HG02623 (cell line): ENCODE measurements around the gene UBXN10.

Experiments used
- ATAC-seq: cut with Tn5 transposase; IDR thresholded peaks from one replicate; pipeline ENCODE4 v1.9.1; 2021; ENCODE audit warnings: moderate library complexity; ENCODE audit not compliant: unreplicated experiment

UBXN10 gene, protein sequence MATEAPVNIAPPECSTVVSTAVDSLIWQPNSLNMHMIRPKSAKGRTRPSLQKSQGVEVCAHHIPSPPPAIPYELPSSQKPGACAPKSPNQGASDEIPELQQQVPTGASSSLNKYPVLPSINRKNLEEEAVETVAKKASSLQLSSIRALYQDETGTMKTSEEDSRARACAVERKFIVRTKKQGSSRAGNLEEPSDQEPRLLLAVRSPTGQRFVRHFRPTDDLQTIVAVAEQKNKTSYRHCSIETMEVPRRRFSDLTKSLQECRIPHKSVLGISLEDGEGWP

DNA sequence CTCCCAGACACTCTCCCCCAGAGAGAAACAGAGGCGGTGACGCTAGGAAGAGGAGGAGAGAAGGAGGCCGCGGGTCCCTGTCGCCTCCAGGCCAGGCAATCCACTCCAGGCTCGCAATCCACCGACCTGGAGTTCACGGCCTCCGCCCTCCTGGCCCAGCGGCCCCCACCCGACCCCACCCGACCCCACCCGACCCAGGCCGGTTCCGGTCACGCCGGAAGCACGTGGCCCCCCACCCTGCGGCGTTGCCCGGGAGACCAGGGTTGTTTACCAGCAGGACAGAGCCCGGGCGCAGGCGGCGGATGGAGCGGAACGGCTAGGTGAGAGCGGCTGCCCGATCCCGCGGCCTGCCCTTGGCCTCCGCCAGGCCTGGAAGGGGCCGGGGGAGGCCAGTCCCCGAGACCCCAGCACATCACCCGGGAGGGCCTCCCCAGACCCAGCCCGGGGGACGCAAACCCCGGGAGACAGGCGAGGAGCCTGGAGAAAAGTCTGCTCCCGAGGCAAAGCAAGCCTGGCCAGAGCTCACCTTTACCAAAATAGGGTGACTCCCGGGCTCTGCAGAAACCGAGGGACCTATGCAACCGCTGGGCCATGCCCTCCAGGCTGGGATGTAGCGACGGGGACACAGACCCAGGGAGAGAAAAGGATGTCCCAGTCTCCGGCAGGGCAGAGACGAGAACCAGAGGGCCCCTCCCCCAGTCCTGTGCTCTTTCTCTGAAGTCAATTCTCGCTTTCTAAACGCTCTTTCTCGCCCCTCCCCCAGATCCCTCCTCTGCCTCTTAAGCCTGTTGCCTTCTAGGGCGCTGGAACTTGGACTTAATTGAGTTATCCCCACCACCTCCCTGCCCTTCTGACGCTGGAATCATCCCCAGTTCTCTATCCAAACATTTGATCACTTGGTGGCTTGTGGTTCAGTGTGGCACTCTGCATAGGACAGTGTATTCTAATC is at the start of gene UBXN10, which contains the start of gene PLA2G2C:
Gene UBXN10 (plus strand): TSS at position 263 of the 949 bp plus-strand sequence. CDS start 4,466 bp downstream, outside the sequence.
Gene PLA2G2C (minus strand): TSS at position 685 of the 949 bp plus-strand sequence. CDS start 9,155 bp downstream, outside the sequence.
- no peak for ATAC-seq

DNA sequence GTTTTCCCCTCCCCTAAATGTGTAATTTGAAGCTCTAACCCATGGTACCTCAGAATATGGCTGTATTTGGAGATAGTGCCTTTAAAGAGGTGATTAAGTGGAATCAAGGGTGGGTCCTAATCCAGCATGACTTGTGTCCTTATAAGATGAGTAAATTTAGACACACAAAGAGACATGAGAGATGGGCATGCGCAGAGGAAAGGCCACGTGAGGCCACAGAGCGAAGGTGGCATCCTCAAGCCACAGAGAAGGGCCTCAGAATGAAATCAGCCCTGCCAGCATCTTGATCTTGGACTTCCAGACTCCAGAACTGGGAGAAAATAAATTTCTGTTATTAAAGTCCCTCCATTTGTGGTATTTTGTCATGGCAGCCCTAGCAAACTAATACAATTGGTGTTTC is 49.6 kb upstream of the UBXN10 start:
- ATAC-seq: no peak

DNA sequence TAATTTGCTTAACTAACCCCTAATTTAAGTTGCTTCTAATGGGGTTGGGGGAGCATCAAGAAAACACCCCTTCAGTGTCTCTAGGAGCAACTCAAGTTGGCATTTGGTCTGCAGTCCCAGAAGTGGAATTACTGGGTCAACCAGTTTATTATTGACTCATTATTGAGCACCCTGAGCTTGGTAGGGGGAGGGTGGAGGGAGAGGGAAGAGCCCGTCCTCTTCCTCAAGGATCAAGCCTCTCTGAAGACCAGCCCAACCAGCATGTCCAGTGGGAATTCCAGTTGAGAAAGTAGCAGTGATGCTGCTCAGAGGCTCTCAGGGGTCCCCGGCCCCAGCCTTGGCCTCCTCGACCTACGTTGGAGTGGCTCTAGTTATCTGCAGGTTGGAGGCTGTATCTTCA is 48.8 kb upstream of the UBXN10 start:
- ATAC-seq: no peak

DNA sequence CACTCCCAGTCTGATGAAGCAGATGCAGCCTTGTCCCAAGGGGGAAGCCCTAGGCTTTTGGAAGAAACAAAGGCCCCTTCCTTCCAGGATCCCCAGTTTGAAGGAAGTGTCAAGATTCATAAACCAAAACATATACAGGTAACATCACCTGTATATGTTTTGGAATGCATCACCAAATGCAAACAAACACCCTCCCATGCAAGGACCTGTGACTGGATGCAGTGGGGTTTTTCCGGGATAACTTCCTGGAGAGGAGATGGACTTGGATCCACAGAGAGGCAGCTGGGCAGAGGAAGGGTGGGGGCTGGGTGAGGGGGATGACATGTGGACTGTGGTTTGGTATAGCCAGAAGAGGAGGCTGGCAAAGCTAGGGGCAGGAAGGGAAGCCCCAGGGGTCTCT is 48.3 kb upstream of the UBXN10 start:
- no peak for ATAC-seq

DNA sequence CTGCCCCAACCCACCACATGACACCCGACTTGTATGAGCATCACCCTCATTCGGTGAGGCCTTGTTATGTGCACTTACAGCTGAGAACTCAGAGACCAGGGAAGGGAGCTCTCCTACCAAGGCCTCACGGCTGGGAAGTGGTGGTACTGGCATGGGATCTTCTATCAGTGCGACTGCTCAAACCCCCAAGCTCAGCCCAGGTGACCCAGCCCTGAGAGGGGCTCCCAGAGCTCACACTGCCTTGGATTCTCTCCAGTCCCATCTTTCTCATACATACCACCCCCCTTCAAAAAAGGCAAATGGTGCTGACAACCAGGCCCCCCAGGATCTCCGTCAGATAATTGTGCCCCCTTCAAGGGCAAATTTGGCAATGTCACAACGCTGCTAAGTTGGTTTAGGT is 47.5 kb upstream of the UBXN10 start:
- ATAC-seq: no peak

DNA sequence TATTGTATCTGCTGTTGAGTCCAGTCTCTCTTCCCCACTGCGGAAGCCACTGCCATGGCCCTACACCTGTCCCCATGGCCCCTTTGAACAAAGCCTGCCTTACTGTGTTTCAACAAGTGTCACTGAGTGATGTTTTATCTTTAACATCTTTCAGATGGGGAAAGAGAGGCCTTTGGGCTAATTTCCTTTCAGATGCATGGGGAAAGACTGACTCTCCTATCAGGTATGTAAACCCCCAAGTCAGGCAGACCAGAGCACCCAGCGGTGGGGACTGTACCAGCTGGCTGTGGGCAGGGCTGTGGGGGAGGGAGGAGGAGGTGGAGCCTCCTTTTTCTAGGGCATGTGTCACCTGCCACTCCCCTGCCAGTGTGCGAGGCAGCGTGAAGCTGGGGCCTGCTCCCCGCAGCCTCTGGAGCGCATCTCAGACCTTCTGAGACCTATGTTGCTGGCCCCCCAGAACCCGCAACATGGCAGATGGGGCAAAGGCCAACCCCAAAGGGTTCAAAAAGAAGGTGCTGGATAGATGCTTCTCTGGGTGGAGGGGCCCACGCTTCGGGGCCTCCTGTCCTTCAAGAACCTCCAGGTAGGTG is 46.8 kb upstream of the UBXN10 start, which contains the start of gene PLA2G2F:
Gene PLA2G2F (plus strand): TSS at position 363 of the 590 bp plus-strand sequence. CDS start 105 bp downstream, at position 468.
- ATAC-seq: no peak

DNA sequence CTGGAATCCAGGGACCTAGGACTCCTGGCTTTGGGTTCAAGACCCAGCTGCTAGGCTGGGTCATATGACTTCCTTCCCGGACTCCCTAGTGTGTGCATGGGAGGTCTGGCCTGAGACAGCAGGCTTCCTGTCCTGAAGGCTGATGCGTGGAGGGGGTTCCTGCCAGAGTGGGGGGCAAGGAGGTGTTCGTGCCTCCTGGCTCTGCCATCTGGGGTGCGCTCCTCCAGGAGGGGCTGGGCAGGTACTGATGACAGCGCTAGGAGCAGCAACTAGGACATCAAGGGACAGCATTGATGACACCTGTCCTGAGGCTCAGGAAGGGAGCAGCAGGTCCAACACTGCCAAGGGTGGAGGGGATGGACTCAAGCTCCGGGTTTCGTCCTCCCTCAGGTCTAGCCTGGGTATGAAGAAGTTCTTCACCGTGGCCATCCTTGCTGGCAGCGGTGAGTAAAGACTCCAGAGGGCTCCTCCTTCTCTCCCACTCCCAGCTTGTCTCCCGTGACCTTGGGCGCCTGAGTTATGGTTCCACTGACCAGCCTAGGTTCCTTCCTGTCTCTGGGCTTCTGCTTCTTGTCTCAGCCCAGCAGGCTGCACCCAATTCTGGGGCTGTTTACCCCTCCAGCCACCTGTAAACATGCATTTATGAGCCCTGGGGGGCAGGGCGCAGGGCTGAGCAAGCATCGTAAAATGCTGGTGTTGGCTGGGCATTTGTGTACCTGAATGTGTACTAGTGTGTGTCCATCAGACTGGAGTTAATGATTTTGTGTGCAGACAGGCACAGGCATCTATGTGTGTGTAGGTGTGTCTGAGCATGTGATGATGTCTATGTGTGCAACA is 45.9 kb upstream of the UBXN10 start:
- no peak for ATAC-seq

DNA sequence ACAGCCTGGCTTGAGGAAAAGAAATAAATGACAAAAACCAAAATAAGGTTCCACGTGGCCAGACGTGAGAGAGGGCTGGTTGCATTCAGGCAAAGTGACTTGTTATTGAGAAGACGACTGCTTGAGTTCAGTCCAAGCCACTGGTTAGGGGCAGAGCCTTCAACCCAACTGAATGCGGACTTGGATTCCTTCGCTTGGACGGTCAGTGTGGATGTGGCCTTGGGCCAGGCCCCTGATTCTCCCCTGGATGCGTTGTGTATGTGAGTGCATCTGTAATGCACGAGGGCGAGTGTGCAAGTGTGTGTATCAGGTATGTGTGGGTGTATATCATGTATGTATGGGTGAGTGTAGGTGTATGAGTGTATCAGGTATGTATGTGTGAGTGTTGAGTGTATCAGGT is 44.9 kb upstream of the UBXN10 start:
- ATAC-seq: no peak

DNA sequence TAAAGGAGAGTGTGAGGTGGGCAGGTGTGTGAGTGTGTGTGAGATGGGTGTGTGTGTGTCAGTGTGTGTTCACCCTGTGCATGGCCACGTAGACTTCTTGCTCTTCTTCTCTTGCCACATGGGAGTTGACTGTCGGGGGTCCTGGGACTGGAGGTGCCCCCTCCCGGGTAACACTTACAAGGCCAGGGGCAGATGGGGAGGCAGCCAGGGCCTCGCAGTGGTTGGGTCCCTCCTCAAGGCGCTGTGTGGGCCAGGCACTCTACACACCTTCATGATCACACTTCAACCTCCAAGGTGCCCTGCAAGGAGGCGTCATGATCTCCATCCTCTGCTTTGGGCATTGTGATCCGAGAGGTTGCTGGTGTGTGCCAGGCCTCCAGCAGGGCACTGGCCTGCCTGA is 44.4 kb upstream of the UBXN10 start:
- ATAC-seq: no peak

DNA sequence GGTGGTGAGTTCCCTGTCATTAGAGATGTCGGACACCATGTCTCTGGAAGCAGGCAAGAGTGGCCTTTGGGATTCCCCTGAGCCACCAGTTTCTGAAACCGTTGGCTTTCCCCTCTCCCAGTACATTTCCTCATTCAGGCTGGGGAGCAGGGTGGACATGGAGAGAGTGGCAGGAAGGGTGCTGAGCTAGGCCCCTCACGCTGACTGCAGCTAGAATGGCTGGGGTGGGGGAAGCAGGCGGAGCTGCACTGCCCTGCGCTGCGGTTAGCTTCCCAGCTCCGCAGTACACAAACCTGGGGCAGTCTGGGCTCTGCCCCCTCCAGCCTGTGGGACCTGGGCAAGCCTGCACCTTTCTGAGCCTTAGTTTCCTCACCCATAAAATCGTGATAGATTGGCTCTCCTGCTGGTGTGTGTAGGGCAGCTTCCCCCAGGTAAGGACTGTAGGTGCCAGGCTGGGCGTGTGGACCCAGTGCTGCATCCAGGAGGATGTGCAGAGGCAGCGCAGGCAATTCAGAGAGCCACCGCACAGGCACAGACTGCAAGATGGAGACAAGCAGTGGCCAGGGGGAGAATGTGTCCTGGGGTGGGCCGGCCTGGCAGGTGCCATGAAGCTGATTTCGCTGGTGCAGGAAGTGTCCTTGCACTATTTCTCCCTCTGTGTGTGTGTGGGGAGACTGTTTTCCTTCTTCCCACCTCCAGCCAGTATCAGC is 43.7 kb upstream of the UBXN10 start:
- ATAC-seq: no peak

DNA sequence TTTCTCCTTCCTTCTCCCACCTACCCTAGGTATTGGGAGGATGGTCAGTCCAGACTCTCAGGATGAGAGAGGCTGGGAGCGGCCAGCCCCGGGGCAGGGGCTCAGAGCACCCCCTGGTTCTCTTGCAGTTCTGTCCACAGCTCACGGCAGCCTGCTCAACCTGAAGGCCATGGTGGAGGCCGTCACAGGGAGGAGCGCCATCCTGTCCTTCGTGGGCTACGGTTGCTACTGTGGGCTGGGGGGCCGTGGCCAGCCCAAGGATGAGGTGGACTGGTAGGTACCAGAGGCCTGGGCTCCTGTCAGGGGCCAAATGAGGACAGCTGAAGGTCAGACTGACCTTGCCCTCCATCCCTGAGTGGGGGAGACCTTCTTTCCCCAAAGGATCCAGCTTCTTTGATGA is 42.6 kb upstream of the UBXN10 start:
- no peak for ATAC-seq

DNA sequence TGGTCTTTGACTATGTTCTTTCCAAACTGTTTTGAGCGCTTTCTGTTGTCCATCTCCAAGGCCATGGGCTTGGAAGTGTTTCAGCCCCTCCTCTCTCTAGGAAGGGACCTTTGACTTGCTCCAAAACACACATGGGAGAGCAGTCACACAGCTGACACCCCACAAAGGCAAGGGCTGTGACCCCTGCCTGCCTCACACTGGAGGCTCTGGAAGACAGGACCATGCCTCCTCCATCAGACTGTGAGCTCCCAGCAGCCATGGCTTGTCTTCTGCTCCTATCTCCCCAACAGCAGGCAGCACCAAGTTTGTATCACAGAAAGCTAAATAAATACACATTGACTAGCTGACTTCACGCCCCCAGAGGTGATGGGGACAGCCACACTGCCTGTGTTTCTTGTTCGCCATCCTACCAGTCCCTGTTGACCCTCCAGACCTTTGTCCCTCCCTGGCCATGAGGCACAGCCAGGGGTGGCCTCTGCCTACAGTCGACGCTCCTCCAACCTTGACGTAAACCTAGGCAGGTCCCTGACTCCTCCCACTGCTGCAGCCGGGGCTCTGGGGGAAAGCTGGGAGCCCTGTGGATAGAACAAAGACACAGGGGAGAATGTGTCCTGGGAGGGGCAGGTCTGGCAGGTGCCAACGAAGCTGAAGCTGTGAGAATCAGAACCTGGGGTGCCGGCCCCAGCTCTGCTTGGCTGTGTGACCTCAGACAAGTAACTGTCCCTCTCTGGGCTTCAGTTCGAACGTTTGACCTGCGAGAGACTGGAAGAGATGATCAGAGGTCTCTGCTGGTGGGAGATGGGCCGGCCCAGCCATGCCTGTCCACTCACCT is 41.9 kb upstream of the UBXN10 start:
- ATAC-seq: no peak

DNA sequence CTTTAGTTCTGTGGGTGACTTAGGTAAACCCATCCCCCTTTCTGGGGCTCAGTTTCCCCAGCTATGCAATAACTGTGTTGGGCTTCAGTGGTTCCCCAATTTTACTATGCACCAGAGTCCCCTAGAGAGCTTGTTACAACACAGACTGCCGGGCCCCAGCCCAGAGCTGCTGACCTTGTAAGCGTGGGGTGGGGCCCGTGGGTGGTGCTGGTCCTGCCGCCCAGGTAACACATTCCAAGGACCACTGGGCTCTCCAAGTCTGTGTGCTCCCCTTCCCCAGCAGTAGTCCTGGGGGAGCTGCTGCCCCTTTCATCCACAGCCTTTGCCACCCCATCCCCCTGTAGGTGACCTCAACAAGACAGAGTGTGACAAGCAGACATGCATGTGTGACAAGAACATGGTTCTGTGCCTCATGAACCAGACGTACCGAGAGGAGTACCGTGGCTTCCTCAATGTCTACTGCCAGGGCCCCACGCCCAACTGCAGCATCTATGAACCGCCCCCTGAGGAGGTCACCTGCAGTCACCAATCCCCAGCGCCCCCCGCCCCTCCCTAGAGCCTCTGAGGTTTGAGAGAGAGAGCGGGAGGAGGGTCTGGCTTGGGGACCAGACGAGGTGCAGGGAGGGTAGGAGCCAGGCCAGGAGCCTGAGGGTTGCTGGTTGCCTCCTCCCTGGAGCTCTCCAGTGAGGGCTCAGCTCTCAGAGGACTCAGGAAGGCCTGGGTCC is 37.9 kb upstream of the UBXN10 start:
- ATAC-seq: no peak

DNA sequence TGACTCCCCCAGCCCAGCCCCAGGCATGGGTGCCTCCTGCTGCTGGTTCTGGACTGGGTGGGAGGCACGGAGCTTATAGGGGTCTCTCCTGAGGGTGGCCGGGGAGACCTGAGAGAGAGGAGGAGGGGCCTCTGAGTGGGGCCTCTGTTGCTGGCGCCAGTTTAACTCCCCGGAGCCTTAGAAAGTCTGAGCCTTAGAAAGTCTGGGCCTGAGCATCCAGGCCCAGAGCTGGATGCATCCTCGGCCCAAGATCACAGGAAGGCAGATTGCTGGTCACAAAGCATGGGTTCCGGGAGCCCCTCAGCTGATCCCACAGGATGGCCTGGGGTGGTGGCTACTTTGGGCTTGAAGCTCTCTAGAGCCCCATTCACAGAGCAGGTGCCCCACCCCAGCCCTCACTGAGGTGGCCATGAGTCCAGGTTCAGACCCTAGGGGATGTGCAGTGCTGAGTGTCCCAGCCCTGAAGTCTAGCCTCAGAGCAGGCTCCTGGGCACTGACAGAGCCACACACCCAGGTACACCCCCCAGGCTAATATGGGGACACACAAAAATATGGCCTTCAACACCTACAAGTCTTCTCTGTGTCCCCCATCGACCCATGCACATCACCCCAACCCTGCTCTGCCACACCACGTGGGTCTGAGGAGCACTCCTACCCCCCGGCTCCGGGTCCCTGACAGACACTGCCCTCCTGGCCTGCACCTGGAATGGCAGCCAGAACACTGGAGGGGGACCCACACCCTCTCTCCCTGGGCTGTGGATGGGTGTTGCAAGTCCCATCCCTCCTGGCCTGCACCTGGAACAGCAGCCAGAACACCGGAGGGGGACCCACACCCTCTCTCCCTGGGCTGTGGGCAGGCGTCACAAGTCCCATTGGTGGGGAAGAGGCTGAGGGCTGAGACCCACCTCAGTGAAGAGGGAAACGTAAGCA is 37.1 kb upstream of the UBXN10 start:
- ATAC-seq: no peak

DNA sequence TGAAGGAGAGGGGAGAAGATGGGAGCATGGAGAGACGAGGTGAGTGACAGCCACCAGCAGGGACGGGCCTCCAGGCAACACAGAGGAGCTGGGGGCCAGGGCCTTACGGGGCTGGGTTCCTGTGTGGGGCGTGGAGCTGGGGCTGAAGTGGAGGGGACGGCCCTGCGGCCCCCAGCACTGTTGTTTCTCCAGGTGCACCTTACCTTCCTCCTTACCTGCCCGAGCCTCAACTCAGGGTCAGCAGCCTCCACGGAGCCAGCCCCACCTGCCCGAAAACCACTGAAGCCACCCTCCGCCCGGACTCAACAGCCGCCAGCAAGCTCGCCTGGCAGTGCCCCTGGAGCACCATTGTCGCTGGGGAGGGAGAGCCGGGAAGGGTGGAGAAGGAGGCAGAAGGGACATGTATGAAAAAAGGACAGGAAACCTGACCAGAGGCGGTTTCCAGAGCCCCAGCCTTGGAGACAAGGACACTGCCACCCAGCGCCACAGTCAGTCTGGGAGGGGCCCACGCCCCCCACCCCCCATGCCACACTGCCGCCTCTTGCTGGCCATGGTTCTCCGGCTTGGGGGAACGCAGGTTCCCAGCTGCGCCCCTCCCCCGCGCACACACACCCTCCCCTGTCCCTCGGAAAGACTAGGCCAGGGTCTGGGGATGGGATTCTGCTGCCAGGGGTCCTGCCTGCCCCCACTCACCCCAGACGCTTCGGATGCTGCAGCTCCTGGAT is 36.1 kb upstream of the UBXN10 start:
- ATAC-seq: no peak

DNA sequence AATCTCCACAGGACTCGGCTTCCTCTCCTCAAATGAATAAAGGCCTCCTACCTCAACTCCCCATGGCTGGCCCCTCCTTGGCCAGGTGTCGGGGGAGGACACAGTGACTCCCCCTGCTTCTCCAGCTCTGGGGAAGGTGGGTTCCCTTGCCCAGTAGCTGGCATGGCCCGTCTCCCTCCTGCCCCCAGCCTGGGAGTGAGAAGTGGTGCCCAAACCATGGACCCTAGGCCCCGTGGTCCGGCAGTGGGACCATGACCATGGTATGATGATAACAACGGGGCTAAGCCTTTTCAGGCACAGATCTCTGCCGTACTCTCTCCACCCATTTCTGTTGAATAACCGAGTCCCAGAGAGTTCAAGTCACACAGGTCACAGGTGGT is 35.6 kb upstream of the UBXN10 start:
- ATAC-seq: no peak

DNA sequence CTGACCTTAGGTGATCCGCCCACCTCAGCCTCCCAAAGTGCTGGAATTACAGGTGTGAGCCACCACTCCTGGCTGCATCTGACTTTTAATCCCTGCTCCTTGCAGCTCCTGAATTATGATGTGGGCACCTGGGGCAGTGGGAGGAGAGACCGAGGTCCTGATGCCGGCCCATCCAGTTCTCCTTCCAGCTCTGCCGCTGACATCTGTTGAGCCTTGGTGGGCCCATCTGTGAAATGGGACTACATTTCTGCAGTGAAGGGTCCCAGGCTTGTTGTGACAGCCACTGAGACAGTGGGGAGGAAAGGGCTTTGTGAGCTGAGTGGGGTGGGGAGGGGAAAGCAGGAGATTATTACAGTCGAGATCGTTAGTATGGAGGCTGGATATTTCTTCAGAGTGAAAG is 34.9 kb upstream of the UBXN10 start:
- no peak for ATAC-seq
